Caco-2 (cell line): ENCODE results near the gene NOL6. TPM values are rescaled to one million over a fixed set of nuclear protein-coding genes. Genes with fewer than 3 reads are reported as not detected.
"Not testable (repeated sequence)": the region's sequence is repeated elsewhere in the genome, so short reads cannot be mapped to it uniquely, and the experiment has no call there.

Experiments
- Bru-seq: library from RNA; stranded (reverse); fragments of 400-500 nt; gene quantifications from one replicate; lab custom pipeline; 2021; lab: Mats Ljungman, UMichigan
- BruChase-seq, 2 experiments: library from RNA; stranded (reverse); fragments of 400-500 nt; gene quantifications; one replicate each; lab custom pipeline; 2021; lab: Mats Ljungman, UMichigan
- BruUV-seq: library from RNA; stranded (reverse); fragments of 400-500 nt; replicated peaks from 2 replicates; lab custom pipeline; 2021; lab: Mats Ljungman, UMichigan
- CTCF ChIA-PET: fragments of 300-600 bp; sonication (Branson Sonifier 250); formaldehyde crosslinking; loops from one replicate; lab custom pipeline; 2022; ENCODE audit warnings: antibody characterized with exemption; lab: Charles Lee
- POLR2A ChIA-PET: fragments of 300-600 bp; sonication (Branson Sonifier 250); formaldehyde crosslinking; loops from one replicate; lab custom pipeline; 2022; ENCODE audit warnings: antibody characterized with exemption; lab: Charles Lee
- DNase-seq, 2 experiments: peaks; one replicate each; pipeline versions ENCODE4 v3.0.0 to v3.0.0-alpha.2; 2020 to 2022
- H3K27me3 ChIP-seq: replicated peaks from 2 replicates; pipeline ENCODE4 v1.6.0; 2011; ENCODE audit warnings: low read length; ENCODE audit not compliant: control insufficient read depth, insufficient read depth
- H3K36me3 ChIP-seq: 2 replicates; pipeline ENCODE4 v1.5.1; 2011; ENCODE audit warnings: low read length; ENCODE audit not compliant: control insufficient read depth, insufficient read depth
- H3K4me1 ChIP-seq: fragments of 250-450 bp; sonication (Bioruptor Pico); 2 replicates; pipeline ENCODE4 v1.5.1; 2020; ENCODE audit warnings: mild to moderate bottlenecking
- H3K4me3 ChIP-seq: 2 replicates; pipeline ENCODE4 v1.5.1; 2011; ENCODE audit warnings: low read depth, mild to moderate bottlenecking, control low read depth, low read length
- H3K9me3 ChIP-seq: fragments of 250-450 bp; sonication (Bioruptor Pico); 2 replicates; pipeline ENCODE4 v1.5.1; 2020; ENCODE audit warnings: mild to moderate bottlenecking, moderate library complexity
- H3K27ac Mint-ChIP-seq: one replicate; pipeline ENCODE4 v1.8.0; 2022; ENCODE audit warnings: mixed read lengths; ENCODE audit not compliant: unreplicated experiment
- H3K27me3 Mint-ChIP-seq: one replicate; pipeline ENCODE4 v1.8.0; 2022; ENCODE audit warnings: mixed read lengths; ENCODE audit not compliant: insufficient read depth, unreplicated experiment
- H3K36me3 Mint-ChIP-seq: one replicate; pipeline ENCODE4 v1.8.0; 2022; ENCODE audit warnings: mild to moderate bottlenecking, mixed read lengths; ENCODE audit not compliant: insufficient read depth, unreplicated experiment
- H3K4me1 Mint-ChIP-seq: one replicate; pipeline ENCODE4 v1.8.0; 2022; ENCODE audit warnings: low read depth, mixed read lengths; ENCODE audit not compliant: unreplicated experiment
- H3K4me3 Mint-ChIP-seq: one replicate; pipeline ENCODE4 v1.8.0; 2022; ENCODE audit warnings: mild to moderate bottlenecking, moderate library complexity, mixed read lengths; ENCODE audit not compliant: unreplicated experiment
- H3K9me3 Mint-ChIP-seq: one replicate; pipeline ENCODE4 v1.8.0; 2022; ENCODE audit warnings: mixed read lengths; ENCODE audit not compliant: unreplicated experiment
- intact Hi-C: fragments of 100-400 bp; cut with micrococcal nuclease; formaldehyde crosslinking; loops from one replicate; pipeline ENCODE4 v1.10.0; 2022; ENCODE audit not compliant: unreplicated experiment
- long read RNA-seq: library from polyadenylated mRNA; stranded (forward); transcript quantifications from one replicate; pipeline ENCODE4 v2.0.0, GENCODE V29; 2022
- total RNA-seq: library from RNA; stranded (reverse); gene quantifications from 2 replicates; pipeline ENCODE4 v1.2.3, GENCODE V29; 2022
- TF ChIP-seq, protein P1 (sequence below), 2 experiments: fragments of 200-600 bp in 1 of 2; IDR thresholded peaks; 1 replicate in 1 of 2; 2 replicates in 1 of 2; pipeline versions ENCODE4 v1.5.1 to v1.8.0; 2011 to 2022; ENCODE audit warnings: antibody characterized with exemption in 1 of 2, control low read depth in 1 of 2, inconsistent platforms in 1 of 2, low read depth in 1 of 2, low read length in 1 of 2, mild to moderate bottlenecking in 1 of 2, moderate library complexity in 1 of 2; ENCODE audit not compliant: insufficient read depth in 1 of 2, severe bottlenecking in 1 of 2, unreplicated experiment in 1 of 2

Gene NOL6, protein sequence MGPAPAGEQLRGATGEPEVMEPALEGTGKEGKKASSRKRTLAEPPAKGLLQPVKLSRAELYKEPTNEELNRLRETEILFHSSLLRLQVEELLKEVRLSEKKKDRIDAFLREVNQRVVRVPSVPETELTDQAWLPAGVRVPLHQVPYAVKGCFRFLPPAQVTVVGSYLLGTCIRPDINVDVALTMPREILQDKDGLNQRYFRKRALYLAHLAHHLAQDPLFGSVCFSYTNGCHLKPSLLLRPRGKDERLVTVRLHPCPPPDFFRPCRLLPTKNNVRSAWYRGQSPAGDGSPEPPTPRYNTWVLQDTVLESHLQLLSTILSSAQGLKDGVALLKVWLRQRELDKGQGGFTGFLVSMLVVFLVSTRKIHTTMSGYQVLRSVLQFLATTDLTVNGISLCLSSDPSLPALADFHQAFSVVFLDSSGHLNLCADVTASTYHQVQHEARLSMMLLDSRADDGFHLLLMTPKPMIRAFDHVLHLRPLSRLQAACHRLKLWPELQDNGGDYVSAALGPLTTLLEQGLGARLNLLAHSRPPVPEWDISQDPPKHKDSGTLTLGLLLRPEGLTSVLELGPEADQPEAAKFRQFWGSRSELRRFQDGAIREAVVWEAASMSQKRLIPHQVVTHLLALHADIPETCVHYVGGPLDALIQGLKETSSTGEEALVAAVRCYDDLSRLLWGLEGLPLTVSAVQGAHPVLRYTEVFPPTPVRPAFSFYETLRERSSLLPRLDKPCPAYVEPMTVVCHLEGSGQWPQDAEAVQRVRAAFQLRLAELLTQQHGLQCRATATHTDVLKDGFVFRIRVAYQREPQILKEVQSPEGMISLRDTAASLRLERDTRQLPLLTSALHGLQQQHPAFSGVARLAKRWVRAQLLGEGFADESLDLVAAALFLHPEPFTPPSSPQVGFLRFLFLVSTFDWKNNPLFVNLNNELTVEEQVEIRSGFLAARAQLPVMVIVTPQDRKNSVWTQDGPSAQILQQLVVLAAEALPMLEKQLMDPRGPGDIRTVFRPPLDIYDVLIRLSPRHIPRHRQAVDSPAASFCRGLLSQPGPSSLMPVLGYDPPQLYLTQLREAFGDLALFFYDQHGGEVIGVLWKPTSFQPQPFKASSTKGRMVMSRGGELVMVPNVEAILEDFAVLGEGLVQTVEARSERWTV
- total RNA-seq (47.2 and 52.1 TPM in 2 replicates), Bru-seq, nascent RNA (percentile 72 among the genes with signal in this experiment), BruChase-seq, experiment 1, labeled RNA remaining after a 2-hour chase (percentile 82 among the genes with signal in this experiment), BruChase-seq, experiment 2, labeled RNA remaining after a 6-hour chase (percentile 90 among the genes with signal in this experiment)
- long read RNA-seq, full-length matches to known transcripts = 14 of 54 reads
- long read RNA-seq, partial matches to known transcripts = 23 of 54 reads
- long read RNA-seq, other reads (novel, unspliced or antisense) = 17 of 54 reads

DNA sequence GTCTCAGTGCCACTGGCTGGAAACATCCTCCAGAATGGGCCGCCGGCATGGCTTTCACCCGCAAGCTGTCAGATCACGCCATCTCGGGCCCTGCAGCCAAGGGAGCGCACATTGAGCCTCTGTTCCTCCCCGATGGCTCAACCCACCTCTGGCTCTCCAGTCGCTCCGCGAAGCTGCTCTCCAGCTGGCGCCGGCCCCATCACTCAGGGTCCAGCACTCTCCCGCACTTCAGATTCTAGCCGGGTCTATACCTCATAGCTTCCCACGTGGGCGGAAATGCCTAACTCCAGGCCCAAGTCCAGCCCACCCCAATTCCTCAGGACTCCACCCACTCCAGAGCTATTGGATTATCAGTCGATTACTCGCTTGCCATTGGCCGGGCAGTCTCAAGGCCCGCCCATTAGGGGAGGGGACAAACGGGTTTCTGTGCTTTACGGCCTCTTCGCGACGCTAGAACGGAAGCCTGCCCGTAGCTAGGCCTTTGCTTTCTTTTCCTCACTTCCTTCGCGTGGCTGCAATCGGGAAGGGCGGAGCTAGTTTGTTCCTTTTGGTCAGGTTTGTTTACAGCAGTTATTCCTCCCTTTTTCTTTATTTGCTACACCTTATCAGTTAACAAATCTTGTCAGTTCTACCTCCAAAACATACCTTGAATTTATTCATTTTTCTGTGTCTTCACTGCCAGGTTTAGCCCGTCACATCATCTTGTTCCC is at the start of gene NOL6:
Gene NOL6, minus strand, starts transcription at position 282 of the 710 bp plus-strand sequence. Its CDS starts 82 bp downstream, at position 200.
- Mint-ChIP-seq H3K4me1 (peaks cover 10% of the 10 kb centered on the region), H3K4me3 (peak within 1 kb of the TSS; percentile 91), H3K9me3 (no peaks in the 10 kb centered on the region), H3K27ac (peak within 1 kb of the TSS; percentile 88), H3K36me3 (peaks cover 35% of the 10 kb centered on the region), H3K27me3 (no peaks in the 10 kb centered on the region)
- Histone ChIP-seq H3K27me3 (no peaks in the 10 kb centered on the region), H3K36me3 (no peaks in the 10 kb centered on the region), H3K4me3 (peak within 1 kb of the TSS; percentile 100), H3K4me1 (peaks cover 8% of the 10 kb centered on the region; the same call in 1 of the 2 replicates), H3K9me3 (no peaks in the 10 kb centered on the region)
- TF ChIP-seq, protein P1, sequence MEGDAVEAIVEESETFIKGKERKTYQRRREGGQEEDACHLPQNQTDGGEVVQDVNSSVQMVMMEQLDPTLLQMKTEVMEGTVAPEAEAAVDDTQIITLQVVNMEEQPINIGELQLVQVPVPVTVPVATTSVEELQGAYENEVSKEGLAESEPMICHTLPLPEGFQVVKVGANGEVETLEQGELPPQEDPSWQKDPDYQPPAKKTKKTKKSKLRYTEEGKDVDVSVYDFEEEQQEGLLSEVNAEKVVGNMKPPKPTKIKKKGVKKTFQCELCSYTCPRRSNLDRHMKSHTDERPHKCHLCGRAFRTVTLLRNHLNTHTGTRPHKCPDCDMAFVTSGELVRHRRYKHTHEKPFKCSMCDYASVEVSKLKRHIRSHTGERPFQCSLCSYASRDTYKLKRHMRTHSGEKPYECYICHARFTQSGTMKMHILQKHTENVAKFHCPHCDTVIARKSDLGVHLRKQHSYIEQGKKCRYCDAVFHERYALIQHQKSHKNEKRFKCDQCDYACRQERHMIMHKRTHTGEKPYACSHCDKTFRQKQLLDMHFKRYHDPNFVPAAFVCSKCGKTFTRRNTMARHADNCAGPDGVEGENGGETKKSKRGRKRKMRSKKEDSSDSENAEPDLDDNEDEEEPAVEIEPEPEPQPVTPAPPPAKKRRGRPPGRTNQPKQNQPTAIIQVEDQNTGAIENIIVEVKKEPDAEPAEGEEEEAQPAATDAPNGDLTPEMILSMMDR (IDR thresholded peaks at IDR 0.05; ENCODE audit: insufficient read depth in 1 of 2, low read depth in 1 of 2, low read length in 1 of 2, severe bottlenecking in 1 of 2, unreplicated experiment in 1 of 2) = no peak
- no TSS peak for BruUV-seq
- POLR2A ChIA-PET = interaction anchor here (0.5 to 1.6 kb wide), 12 partner anchors 14 to 705 kb away, joined by 3 to 12 read pairs (median 6); partner anchors contain the start of genes AQP3, DNAJA1, NFX1 and UBAP1
- intact Hi-C loops = loop anchor here (5.0 kb wide), 1 partner anchor 44 kb away; no protein-coding TSS in a partner anchor
- DNase-seq = peak; percentile 98 to 99
- CTCF ChIA-PET = interaction anchor here (0.7 to 2.1 kb wide), 12 partner anchors 21 to 150 kb away, joined by 3 to 18 read pairs (median 8); partner anchors contain the start of genes ANKRD18B and AQP3

DNA sequence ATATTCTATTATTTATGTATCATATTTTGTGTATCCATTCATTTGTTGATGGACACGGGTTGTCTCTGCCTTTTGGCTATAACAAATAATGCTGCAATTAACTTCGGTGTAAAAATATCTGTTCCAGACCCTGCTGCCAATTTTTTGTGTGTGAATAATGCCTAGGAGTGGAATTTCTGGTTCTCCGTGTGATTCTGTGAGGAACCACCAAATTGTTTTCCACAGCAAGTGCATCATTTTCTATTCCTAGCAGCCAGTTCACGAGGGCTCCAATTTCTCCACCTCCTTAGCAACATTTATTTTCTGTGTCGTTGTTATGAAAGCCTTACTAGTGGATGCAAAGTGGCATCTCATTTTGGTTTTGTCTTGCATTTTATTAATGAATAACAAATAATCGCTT is 48.1 kb upstream of the NOL6 start:
- H3K9me3 Mint-ChIP-seq, H3K4me1 ChIP-seq, DNase-seq, H3K4me3 Mint-ChIP-seq, POLR2A ChIA-PET, H3K4me1 Mint-ChIP-seq, H3K27me3 ChIP-seq, H3K36me3 Mint-ChIP-seq, CTCF ChIA-PET, H3K27ac Mint-ChIP-seq, H3K9me3 ChIP-seq, H3K27me3 Mint-ChIP-seq, H3K36me3 ChIP-seq, H3K4me3 ChIP-seq, intact Hi-C loops, BruUV-seq: not testable (repeated sequence)

DNA sequence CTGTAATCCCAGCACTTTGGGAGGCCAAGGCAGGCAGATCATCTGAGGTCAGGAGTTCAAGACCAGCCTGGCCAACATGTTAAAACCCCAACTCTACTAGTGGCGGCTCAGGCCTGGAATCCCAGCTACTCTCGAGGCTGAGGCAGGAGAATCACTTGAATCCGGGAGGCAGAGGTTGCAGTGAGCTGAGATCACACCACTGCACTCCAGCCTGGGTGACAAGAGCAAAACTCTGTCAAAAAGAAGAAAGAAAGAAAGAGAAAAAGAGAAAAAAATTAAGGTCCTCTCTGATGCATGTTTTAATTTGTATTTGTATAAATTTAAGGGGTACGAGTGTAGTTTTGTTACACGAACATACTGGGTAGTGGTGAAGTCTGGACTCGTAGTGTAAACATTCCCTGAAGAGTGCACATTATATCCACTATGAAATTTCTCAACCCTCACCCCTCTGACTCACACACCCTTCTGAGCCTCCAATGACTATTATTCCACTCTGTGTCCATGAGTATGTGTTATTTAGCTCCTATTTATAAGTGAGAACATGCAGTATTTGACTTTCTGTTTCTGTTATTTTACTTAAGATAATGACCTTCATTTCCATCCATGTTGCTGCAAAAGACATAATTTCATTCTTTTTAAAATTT is 44.3 kb upstream of the NOL6 start:
- H3K27me3 ChIP-seq, H3K36me3 ChIP-seq: not testable (repeated sequence)

More for the DNA sequence above, 44.3 kb upstream of the NOL6 start:
- H3K4me3 ChIP-seq, H3K9me3 ChIP-seq, DNase-seq, POLR2A ChIA-PET, H3K36me3 Mint-ChIP-seq, H3K27ac Mint-ChIP-seq, H3K4me3 Mint-ChIP-seq, H3K27me3 Mint-ChIP-seq, H3K9me3 Mint-ChIP-seq, BruUV-seq: not testable (repeated sequence)
- peaks cover 31% of the 10 kb centered on the region for H3K4me1 ChIP-seq
- peaks cover 23% of the 10 kb centered on the region for H3K4me1 Mint-ChIP-seq
- CTCF ChIA-PET = interaction anchor here (1.0 to 1.3 kb wide), 3 partner anchors 44 to 144 kb away, joined by 6 to 11 read pairs (median 7); partner anchors contain the start of gene NOL6
- intact Hi-C loops = loop anchor here (5.0 kb wide), 2 partner anchors 46 to 116 kb away; partner anchors contain the start of genes AQP7 and NOL6
